Peyer's patch (tissue), 4 donors: ENCODE data around the gene F11. TPM values are rescaled to one million over a fixed set of nuclear protein-coding genes. Genes with fewer than 3 reads are reported as not detected.

Source experiments
- DNase-seq, 3 donors: peaks; one replicate each; pipeline ENCODE4 v3.0.0-alpha.2; 2017 to 2019
- H3K27ac ChIP-seq, 4 donors: fragments of 200-600 bp; sonication (generic); one replicate each; pipeline ENCODE4 v1.5.1; 2016 to 2019
- H3K27me3 ChIP-seq, 2 donors: fragments of 200-600 bp; sonication (generic); one replicate each; pipeline ENCODE4 v1.5.1; 2019
- H3K36me3 ChIP-seq, 3 donors: fragments of 200-600 bp; sonication (generic); one replicate each; pipeline ENCODE4 v1.5.1; 2016 to 2019
- H3K4me1 ChIP-seq, 4 donors: fragments of 200-600 bp; sonication (generic); one replicate each; pipeline ENCODE4 v1.5.1; 2016 to 2019
- H3K4me3 ChIP-seq, 4 donors: fragments of 200-600 bp; sonication (generic); 1 replicate in 3 of 4; 2 replicates in 1 of 4; pipeline ENCODE4 v1.5.1; 2016 to 2019; ENCODE audit warnings: mild to moderate bottlenecking in 1 of 4
- H3K9me3 ChIP-seq, 4 donors: fragments of 200-600 bp; sonication (generic); one replicate each; pipeline ENCODE4 v1.5.1; 2016 to 2019; ENCODE audit warnings: mild to moderate bottlenecking in 1 of 4
- POLR2A ChIP-seq, 2 donors: fragments of 450-650 bp; IDR thresholded peaks; one replicate each; pipeline ENCODE4 v1.5.1; 2017; ENCODE audit warnings: antibody characterized with exemption in 2 of 2, mild to moderate bottlenecking in 2 of 2, moderate library complexity in 2 of 2
- total RNA-seq, 4 donors: library from RNA; depleted of rRNA; stranded (reverse); fragments of >200 nt; gene quantifications; one replicate each; pipeline ENCODE4 v1.1.0, GENCODE V29; 2016
- TF ChIP-seq, protein P1 (sequence below), 6 experiments: fragments of 450-650 bp in 4 of 6; fragments of 200-600 bp in 2 of 6; sonication (generic) in 1 of 6; IDR thresholded peaks; one replicate each; pipeline ENCODE4 v1.5.1; 2017 to 2019; ENCODE audit warnings: antibody characterized with exemption in 6 of 6, mild to moderate bottlenecking in 3 of 6, moderate library complexity in 1 of 6

Gene F11
- total RNA-seq, 4 donors from 2014 or later, result 3.2 to 3.5 TPM; not detected in 2

DNA sequence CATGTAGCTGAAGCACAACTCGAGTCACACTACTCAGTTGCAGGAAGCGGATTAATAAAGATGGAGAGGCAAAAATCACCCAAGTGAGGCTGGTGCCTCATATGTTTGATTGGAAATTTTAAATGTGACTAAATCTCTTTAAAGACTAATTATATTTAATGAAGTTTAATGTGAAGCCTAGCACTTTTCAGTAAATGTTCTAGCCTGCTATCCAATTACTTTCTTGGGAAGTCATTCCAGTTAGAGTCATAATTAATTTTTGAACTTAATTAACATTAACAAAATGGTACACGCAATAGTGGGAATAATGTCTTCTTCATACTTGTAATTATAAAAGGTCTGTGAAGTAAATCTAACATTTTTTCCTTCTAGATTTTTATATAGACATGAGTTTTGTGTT lies 20.6 kb downstream of the F11 start:
- no peak for TF ChIP-seq POLR2A (IDR thresholded peaks at IDR 0.05)
- TF ChIP-seq, protein P1, sequence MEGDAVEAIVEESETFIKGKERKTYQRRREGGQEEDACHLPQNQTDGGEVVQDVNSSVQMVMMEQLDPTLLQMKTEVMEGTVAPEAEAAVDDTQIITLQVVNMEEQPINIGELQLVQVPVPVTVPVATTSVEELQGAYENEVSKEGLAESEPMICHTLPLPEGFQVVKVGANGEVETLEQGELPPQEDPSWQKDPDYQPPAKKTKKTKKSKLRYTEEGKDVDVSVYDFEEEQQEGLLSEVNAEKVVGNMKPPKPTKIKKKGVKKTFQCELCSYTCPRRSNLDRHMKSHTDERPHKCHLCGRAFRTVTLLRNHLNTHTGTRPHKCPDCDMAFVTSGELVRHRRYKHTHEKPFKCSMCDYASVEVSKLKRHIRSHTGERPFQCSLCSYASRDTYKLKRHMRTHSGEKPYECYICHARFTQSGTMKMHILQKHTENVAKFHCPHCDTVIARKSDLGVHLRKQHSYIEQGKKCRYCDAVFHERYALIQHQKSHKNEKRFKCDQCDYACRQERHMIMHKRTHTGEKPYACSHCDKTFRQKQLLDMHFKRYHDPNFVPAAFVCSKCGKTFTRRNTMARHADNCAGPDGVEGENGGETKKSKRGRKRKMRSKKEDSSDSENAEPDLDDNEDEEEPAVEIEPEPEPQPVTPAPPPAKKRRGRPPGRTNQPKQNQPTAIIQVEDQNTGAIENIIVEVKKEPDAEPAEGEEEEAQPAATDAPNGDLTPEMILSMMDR (IDR thresholded peaks at IDR 0.05), result no peak

DNA sequence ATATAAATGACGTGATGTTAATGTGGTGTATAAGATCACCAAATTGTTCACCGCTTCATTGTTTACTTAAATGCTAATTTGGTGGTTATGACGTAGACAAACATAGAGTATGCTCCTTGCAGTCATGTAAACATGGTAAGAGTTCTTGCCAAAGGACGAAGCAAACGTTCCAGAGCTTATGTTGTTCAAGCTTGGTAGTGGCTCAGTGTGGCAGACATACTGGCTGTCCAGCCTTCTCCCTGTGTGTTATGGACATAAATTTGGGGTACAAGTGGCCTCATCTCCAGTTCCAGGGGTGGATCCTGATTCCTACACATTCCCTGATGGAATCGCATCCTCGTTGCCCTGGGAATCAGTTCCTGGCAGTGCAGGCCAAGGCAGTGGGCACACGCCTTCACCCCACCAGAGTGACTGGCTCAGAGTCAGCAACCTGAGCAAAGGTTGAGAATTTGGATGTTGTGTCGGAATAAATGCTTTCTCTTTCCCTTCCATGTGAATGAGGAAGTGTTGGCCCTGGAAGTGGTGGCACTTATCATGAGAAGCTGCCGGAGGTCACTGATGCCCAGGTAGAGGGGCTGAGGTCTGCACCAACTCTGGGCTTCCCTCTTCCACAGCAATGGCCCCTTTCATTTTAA lies 25.4 kb downstream of the F11 start:
- H3K4me1 ChIP-seq, result no peaks in the 10 kb centered on the region
- no peaks in the 10 kb centered on the region for H3K27me3 ChIP-seq
- no peak overlapping the region for H3K27ac ChIP-seq
- H3K9me3 ChIP-seq, result no peaks in the 10 kb centered on the region
- TF ChIP-seq, protein P1 (IDR thresholded peaks at IDR 0.05), result no peak
- no peak for TF ChIP-seq POLR2A (IDR thresholded peaks at IDR 0.05)
- H3K36me3 ChIP-seq, result no peaks in the 10 kb centered on the region
- no peak for DNase-seq
- no peak overlapping the region for H3K4me3 ChIP-seq

More for the DNA sequence above, 20.6 kb downstream of the F11 start:
- Histone ChIP-seq H3K9me3 (no peaks in the 10 kb centered on the region), H3K4me3 (no peak overlapping the region), H3K27me3 (no peaks in the 10 kb centered on the region), H3K36me3 (no peaks in the 10 kb centered on the region), H3K27ac (no peak overlapping the region), H3K4me1 (no peaks in the 10 kb centered on the region)
- no peak for DNase-seq

DNA sequence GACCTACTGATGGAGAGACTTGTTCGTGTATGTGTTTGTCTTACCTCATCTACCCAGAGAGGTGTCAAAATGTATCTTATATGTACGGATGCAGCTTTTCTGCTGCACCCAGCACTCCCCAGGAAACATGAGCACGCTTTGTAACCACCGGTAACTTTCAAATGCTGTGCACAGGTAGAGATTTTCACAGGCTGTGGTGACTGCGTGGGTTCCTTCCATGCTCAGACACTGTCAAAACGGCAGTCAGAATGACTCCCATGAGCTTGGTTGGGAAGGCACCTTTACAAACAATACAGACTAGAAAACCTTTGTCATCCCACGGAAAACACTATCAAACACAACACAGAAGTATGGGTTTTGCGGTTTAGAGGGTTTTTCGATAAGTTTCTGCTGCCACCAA lies 28.2 kb downstream of the F11 start:
- Histone ChIP-seq H3K9me3 (no peaks in the 10 kb centered on the region), H3K36me3 (no peaks in the 10 kb centered on the region), H3K4me3 (no peak overlapping the region), H3K27ac (no peak overlapping the region), H3K4me1 (no peaks in the 10 kb centered on the region), H3K27me3 (no peaks in the 10 kb centered on the region)
- TF ChIP-seq, protein P1 (IDR thresholded peaks at IDR 0.05), result no peak
- TF ChIP-seq POLR2A (IDR thresholded peaks at IDR 0.05), result no peak
- no peak for DNase-seq

DNA sequence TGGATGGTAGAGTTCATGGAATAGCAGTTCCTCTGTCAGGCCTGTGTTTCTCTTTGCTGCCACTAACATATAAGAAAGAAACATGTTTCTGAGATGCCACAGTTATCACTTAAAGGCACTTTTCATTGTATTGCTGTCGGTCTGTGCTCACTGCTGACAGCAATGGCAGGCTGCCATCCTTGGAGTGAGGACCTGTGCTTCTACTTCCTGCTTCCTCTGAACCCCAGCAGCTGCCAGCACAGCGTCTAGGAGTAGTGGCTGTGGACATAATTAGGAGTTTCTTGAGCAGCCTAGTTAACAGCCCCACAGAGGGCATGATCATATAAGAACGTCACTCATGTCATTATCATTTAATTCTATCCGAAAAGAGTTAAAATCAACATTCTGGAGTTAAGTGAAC lies 30.5 kb downstream of the F11 start:
- no peaks in the 10 kb centered on the region for H3K9me3 ChIP-seq
- no peaks in the 10 kb centered on the region for H3K4me1 ChIP-seq
- no peak for TF ChIP-seq POLR2A (IDR thresholded peaks at IDR 0.05)
- TF ChIP-seq, protein P1 (IDR thresholded peaks at IDR 0.05), result no peak
- H3K4me3 ChIP-seq, result no peak overlapping the region
- H3K36me3 ChIP-seq, result no peaks in the 10 kb centered on the region
- no peak overlapping the region for H3K27ac ChIP-seq
- H3K27me3 ChIP-seq, result no peaks in the 10 kb centered on the region
- no peak for DNase-seq

DNA sequence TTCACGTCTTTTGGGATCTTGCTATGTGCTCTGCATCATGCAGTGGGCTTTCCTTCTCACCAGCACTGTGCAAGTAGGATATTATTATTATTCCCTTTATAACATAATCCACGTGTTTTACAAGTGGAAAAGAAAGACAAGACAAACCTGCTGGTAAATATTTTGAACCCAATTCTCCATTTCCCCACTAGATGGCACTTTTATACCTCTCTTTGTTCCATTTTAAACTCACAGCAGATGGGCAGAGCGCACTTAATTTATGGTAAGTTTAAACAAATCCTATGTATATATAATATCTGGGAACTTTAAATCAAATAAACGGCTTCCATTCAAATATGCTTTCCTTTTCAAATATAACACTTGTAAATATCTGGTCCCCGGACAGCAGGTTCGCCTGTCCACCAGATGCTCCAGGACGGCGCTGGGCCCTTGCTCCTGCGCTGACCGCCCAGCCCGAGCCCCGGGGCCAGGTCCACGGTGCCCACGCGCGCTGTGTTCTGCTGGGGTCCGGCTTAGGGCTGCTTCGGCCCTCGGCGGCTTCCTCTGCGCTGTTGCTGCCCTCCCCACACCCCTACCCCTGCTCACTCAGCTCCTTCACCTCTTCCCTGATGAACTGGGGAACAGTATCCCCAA lies 31.1 kb downstream of the F11 start:
- H3K4me3 ChIP-seq, result no peak overlapping the region
- no peak for DNase-seq
- H3K9me3 ChIP-seq, result no peaks in the 10 kb centered on the region
- no peak for TF ChIP-seq POLR2A (IDR thresholded peaks at IDR 0.05)
- TF ChIP-seq, protein P1 (IDR thresholded peaks at IDR 0.05), result peak in 4 of 6 experiments; percentile 45 to 79 (median 76)
- no peaks in the 10 kb centered on the region for H3K4me1 ChIP-seq
- H3K27ac ChIP-seq, result no peak overlapping the region
- no peaks in the 10 kb centered on the region for H3K27me3 ChIP-seq
- H3K36me3 ChIP-seq, result no peaks in the 10 kb centered on the region
